ENCODE results near the gene PNLIPRP1. TPM values are rescaled to one million over a fixed set of nuclear protein-coding genes. Genes with fewer than 3 reads are reported as not detected.

Gene PNLIPRP1
- total RNA-seq, 3 donors from 2014 or later (not counting 1 experiment from before 2014, with no cell fraction given): not detected

DNA sequence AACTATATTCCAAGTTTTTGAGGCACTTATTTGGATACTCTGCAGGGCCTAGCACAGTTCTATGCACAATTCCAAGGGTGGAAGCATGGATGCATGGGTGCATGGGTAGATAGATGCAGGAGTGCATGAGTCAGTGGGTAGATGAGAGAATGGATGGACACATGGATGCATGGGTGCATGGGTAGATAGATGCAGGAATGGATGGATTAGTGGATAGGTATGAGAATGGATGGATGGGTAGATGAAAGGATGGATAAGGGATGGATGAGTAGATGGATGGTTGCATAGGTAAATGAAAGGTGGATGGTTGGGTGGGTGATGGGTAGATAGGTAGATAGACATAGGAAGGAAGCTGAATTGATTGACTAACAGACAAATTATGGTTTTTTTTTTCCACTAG is 45.6 kb downstream of the PNLIPRP1 start:
- DNase-seq (no peak), ATAC-seq (no peak)
- Histone ChIP-seq H3K36me3 (ENCODE audit: control insufficient read depth, insufficient read depth, low read length) (no peaks in the 10 kb centered on the region), H3K27me3 (ENCODE audit: control insufficient read depth, insufficient read depth, low read length) (no peaks in the 10 kb centered on the region), H3K9me3 (ENCODE audit: control insufficient read depth, insufficient read depth, low read length) (no peaks in the 10 kb centered on the region), H3K4me1 (ENCODE audit: control insufficient read depth, insufficient read depth, low read length) (no peaks in the 10 kb centered on the region), H3K27ac (ENCODE audit: low read length) (no peak overlapping the region), H3K4me3 (ENCODE audit: low read length) (no peak overlapping the region)
- Mint-ChIP-seq H3K4me1 (no peaks in the 10 kb centered on the region), H3K4me3 (no peak overlapping the region), H3K36me3 (no peaks in the 10 kb centered on the region), H3K27ac (no peak overlapping the region), H3K9me3 (peaks cover 0 to 3% of the 10 kb centered on the region in 2 donors), H3K27me3 (ENCODE audit: low read depth in 2 of 2) (no peaks in the 10 kb centered on the region)
- no peak for TF ChIP-seq CTCF (IDR thresholded peaks at IDR 0.05)
- intact Hi-C loops (cut with micrococcal nuclease): no loop called here

DNA sequence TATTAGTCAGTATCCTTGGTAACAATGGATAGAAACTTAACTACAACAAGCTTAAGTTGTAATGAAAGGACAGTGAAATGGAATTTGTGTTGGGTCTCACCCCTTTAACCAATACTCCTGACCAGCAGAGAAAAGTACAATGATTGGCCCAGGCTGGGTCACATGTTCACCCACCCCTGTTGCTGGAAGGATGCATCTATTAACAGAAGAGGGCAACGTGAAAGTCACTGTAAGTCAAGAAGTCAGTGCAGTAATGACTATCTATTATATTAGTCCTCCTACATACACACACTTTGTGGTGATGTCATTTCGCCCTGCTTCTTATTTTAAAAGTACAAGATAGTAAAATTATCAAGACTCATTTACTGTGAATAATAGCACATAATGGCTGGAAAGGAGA is 46.2 kb downstream of the PNLIPRP1 start:
- H3K27me3 Mint-ChIP-seq (ENCODE audit: low read depth in 2 of 2): no peaks in the 10 kb centered on the region
- Histone ChIP-seq H3K27ac (ENCODE audit: low read length) (no peak overlapping the region), H3K9me3 (ENCODE audit: control insufficient read depth, insufficient read depth, low read length) (no peaks in the 10 kb centered on the region), H3K36me3 (ENCODE audit: control insufficient read depth, insufficient read depth, low read length) (no peaks in the 10 kb centered on the region), H3K4me3 (ENCODE audit: low read length) (no peak overlapping the region), H3K27me3 (ENCODE audit: control insufficient read depth, insufficient read depth, low read length) (no peaks in the 10 kb centered on the region), H3K4me1 (ENCODE audit: control insufficient read depth, insufficient read depth, low read length) (no peaks in the 10 kb centered on the region)
- WGBS (ENCODE audit: insufficient coverage): no CpG with 5 or more reads among the region's 2 CpGs
- no peak for TF ChIP-seq CTCF (IDR thresholded peaks at IDR 0.05)
- intact Hi-C loops (cut with micrococcal nuclease): no loop called here
- H3K4me3 Mint-ChIP-seq: no peak overlapping the region
- peaks cover 0 to 3% of the 10 kb centered on the region in 2 donors for H3K9me3 Mint-ChIP-seq
- no peaks in the 10 kb centered on the region for H3K4me1 Mint-ChIP-seq
- ATAC-seq (no peak), DNase-seq (no peak)
- H3K27ac Mint-ChIP-seq: no peak overlapping the region
- no peaks in the 10 kb centered on the region for H3K36me3 Mint-ChIP-seq

DNA sequence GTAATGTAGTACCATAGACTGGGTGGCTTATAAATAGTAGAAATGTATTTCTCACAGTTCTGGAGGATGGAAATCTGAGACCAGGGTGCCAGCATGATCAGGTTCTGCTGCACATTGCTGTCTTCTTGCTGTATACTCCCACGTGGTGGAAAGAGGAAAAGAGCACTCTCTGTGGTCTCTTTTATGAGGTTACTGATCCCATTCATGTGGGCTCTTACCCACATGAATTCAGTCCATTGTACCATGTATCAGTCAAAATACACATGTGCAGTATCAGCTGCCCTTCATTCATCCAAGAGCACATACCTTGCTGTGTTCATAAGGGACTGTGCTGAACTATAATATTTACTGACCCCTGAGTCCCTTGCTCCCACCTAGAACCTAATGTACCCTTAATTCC is 47.1 kb downstream of the PNLIPRP1 start:
- no peak for ATAC-seq
- H3K27ac ChIP-seq (ENCODE audit: low read length): no peak overlapping the region
- no peaks in the 10 kb centered on the region for H3K36me3 ChIP-seq (ENCODE audit: control insufficient read depth, insufficient read depth, low read length)
- intact Hi-C loops (cut with micrococcal nuclease): no loop called here
- H3K9me3 Mint-ChIP-seq: peaks cover 0 to 7% of the 10 kb centered on the region in 2 donors
- no peak for DNase-seq
- no peaks in the 10 kb centered on the region for H3K27me3 ChIP-seq (ENCODE audit: control insufficient read depth, insufficient read depth, low read length)
- no peak overlapping the region for H3K27ac Mint-ChIP-seq
- no peaks in the 10 kb centered on the region for H3K4me1 Mint-ChIP-seq
- H3K4me3 Mint-ChIP-seq: no peak overlapping the region
- no peaks in the 10 kb centered on the region for H3K4me1 ChIP-seq (ENCODE audit: control insufficient read depth, insufficient read depth, low read length)
- H3K4me3 ChIP-seq (ENCODE audit: low read length): no peak overlapping the region
- no peaks in the 10 kb centered on the region for H3K9me3 ChIP-seq (ENCODE audit: control insufficient read depth, insufficient read depth, low read length)
- H3K36me3 Mint-ChIP-seq: no peaks in the 10 kb centered on the region
- 0% methylated on average over 1 of the region's 1 CpG for WGBS (ENCODE audit: insufficient coverage)
- no peak for TF ChIP-seq CTCF (IDR thresholded peaks at IDR 0.05)
- H3K27me3 Mint-ChIP-seq (ENCODE audit: low read depth in 2 of 2): no peaks in the 10 kb centered on the region

DNA sequence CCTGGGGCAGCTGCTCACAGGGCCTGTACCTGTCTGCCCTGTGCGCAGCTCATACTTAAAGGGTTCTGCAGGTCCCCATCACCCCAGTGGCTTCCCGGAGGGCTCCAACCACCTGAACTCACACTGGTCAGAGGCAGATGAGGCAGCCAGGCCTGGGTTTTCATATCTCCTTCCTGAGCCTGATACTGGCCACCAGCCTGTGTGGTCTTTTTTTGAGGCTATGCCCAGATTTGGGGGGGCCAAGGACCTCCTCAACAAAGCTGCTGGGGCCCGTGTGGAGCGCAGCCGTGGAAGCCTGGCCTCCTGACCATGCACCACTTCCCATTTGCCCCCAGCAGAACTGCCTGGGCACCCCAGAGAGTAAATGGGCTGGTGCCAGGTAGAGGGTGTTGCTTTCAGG is 55.7 kb downstream of the PNLIPRP1 start:
- no peak overlapping the region for H3K4me3 ChIP-seq (ENCODE audit: low read length)
- H3K9me3 ChIP-seq (ENCODE audit: control insufficient read depth, insufficient read depth, low read length): no peaks in the 10 kb centered on the region
- no peaks in the 10 kb centered on the region for H3K4me1 ChIP-seq (ENCODE audit: control insufficient read depth, insufficient read depth, low read length)
- no peaks in the 10 kb centered on the region for H3K36me3 ChIP-seq (ENCODE audit: control insufficient read depth, insufficient read depth, low read length)
- Mint-ChIP-seq H3K9me3 (peaks cover 0 to 6% of the 10 kb centered on the region in 2 donors), H3K4me3 (no peak overlapping the region), H3K27ac (no peak overlapping the region), H3K27me3 (ENCODE audit: low read depth in 2 of 2) (no peaks in the 10 kb centered on the region), H3K4me1 (no peaks in the 10 kb centered on the region), H3K36me3 (no peaks in the 10 kb centered on the region)
- no peak overlapping the region for H3K27ac ChIP-seq (ENCODE audit: low read length)
- no peak for DNase-seq
- H3K27me3 ChIP-seq (ENCODE audit: control insufficient read depth, insufficient read depth, low read length): no peaks in the 10 kb centered on the region
- no peak for TF ChIP-seq CTCF (IDR thresholded peaks at IDR 0.05)
- ATAC-seq: no peak
- intact Hi-C loops (cut with micrococcal nuclease): no loop called here
- 91% methylated on average over 5 of the region's 5 CpGs for WGBS (ENCODE audit: insufficient coverage)

Measured in natural killer cell (primary cell).